Measurements from ENCODE around the gene TCIRG1.

DNA sequence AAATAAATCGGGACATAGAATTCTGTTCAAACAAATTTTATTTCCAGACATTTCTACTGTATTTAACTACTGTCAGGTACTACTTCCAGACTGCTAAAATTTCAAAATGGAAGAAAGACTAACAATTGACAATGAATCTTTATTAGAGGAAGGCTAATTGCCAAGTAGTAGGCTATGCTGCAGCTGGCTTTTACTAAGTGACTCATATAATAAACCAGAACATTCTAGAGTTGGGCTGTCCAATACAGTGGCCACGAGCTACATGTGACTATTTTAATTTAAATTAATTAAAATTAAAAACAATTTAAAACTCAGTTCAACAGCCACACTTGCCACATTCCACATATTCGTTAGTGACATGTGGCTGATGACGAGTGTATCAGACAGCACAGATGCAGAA lies 54.7 kb downstream of the TCIRG1 start:
- TF ChIP-seq, protein P1, sequence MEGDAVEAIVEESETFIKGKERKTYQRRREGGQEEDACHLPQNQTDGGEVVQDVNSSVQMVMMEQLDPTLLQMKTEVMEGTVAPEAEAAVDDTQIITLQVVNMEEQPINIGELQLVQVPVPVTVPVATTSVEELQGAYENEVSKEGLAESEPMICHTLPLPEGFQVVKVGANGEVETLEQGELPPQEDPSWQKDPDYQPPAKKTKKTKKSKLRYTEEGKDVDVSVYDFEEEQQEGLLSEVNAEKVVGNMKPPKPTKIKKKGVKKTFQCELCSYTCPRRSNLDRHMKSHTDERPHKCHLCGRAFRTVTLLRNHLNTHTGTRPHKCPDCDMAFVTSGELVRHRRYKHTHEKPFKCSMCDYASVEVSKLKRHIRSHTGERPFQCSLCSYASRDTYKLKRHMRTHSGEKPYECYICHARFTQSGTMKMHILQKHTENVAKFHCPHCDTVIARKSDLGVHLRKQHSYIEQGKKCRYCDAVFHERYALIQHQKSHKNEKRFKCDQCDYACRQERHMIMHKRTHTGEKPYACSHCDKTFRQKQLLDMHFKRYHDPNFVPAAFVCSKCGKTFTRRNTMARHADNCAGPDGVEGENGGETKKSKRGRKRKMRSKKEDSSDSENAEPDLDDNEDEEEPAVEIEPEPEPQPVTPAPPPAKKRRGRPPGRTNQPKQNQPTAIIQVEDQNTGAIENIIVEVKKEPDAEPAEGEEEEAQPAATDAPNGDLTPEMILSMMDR (IDR thresholded peaks at IDR 0.05): no peak
- TF ChIP-seq POLR2AphosphoS5 (IDR thresholded peaks at IDR 0.05) (no peak), POLR2A (IDR thresholded peaks at IDR 0.05) (no peak)

Measured in breast epithelium (tissue), 3 donors.